Stimulated activated CD8-positive, alpha-beta memory T cell treated with anti-CD3 and anti-CD28 coated beads, Interleukin-4, amount 100 ng/mL, for 48 hours (primary cell): ENCODE data around the gene PPP2R3B.

ENCODE experiments used
- DNase-seq: peaks from one replicate; pipeline ENCODE4 v3.0.0-alpha.2; 2020

PPP2R3B gene

GRCh38 chrX:292900-293897 is 93.5 kb downstream of the PPP2R3B start:
- no peak for DNase-seq

GRCh38 chrX:291411-291901 is 95.3 kb downstream of the PPP2R3B start:
- DNase-seq = no peak

DNA sequence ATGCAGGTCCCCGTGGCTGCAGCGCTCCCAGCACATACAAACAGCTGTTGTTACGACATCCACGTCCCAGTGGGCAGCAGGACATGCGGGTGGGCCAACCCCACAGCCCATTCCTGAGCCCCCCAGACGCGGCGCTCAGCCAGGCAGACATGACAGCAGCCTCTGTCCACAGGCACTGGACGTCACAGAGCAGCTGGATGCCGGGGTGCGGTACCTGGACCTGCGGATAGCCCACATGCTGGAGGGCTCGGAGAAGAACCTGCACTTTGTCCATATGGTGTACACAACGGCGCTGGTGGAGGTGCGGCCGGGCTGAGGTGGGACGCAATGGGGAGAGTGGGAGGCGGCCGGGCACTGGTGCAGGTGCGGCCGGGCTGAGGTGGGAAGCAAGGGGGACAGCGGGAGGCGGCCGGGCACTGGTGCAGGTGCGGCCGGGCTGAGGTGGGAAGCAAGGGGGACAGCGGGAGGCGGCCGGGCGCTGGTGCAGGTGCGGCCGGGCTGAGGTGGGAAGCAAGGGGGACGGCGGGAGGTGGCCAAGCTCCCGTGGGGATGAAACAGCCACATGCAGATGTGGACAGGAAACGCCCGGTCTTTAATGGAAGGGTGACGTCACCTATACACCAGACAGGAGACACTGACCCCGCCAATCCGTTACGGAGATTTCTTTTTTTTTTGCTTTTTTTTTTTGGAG is 96.1 kb downstream of the PPP2R3B start:
- no peak for DNase-seq

GRCh38 chrX:288561-288991 is 98.1 kb downstream of the PPP2R3B start:
- DNase-seq = no peak

DNA sequence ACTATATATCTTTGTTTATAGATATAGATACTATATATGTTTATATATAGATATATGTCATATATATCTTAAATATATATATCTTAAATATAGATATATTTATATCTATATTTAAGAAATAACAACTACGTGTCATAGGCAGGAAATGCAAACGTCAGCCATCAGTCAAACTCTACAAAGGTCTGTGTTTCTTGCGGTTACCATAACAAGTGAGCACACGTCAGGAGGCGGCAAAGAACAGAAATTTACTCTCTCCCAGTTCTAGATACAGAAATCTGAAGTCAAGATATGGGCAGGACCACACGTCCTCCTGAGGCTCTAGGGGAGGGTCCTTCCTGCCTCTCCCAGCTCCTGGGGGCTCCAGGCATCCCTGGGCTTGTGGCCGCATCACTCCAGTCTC is 99.0 kb downstream of the PPP2R3B start:
- DNase-seq = no peak

DNA sequence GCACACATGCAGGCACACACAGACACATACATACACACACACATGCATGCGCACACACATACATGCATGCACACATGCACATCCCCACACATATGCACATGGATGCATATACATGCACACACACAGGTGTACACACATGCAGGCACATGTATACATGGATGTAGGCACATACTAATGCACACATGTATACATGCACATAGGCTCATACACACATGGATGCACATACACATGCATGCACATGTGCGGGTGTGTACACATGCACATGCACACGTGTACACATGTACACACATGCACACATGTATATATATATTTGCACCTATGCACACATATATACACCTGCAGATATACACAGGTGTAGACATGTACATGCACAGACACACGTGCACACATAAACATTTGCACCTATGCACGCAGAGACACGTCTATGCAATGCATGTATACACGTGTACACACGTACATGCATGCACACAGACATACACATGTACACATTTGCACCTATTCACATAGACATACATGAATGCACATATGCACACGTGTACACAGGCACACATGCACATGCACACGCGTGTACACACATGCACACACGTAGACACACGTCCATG is 101.5 kb downstream of the PPP2R3B start:
- no peak for DNase-seq
